HEK293T (cell line): ENCODE results near the gene PKD1L1.

Source experiments
- FOXM1 ChIP-seq: fragments of 450-650 bp; IDR thresholded peaks from 2 replicates; pipeline ENCODE4 v1.6.1; 2017; ENCODE audit warnings: mild to moderate bottlenecking, borderline replicate concordance
- SP1 ChIP-seq: fragments of 450-650 bp; IDR thresholded peaks from 2 replicates; pipeline ENCODE4 v1.6.1; 2017
- SUZ12 ChIP-seq: fragments of 450-650 bp; IDR thresholded peaks from 2 replicates; pipeline ENCODE4 v1.6.1; 2016; ENCODE audit warnings: mild to moderate bottlenecking
- ZNF384 ChIP-seq: fragments of 450-650 bp; IDR thresholded peaks from 2 replicates; pipeline ENCODE4 v1.6.1; 2016

DNA sequence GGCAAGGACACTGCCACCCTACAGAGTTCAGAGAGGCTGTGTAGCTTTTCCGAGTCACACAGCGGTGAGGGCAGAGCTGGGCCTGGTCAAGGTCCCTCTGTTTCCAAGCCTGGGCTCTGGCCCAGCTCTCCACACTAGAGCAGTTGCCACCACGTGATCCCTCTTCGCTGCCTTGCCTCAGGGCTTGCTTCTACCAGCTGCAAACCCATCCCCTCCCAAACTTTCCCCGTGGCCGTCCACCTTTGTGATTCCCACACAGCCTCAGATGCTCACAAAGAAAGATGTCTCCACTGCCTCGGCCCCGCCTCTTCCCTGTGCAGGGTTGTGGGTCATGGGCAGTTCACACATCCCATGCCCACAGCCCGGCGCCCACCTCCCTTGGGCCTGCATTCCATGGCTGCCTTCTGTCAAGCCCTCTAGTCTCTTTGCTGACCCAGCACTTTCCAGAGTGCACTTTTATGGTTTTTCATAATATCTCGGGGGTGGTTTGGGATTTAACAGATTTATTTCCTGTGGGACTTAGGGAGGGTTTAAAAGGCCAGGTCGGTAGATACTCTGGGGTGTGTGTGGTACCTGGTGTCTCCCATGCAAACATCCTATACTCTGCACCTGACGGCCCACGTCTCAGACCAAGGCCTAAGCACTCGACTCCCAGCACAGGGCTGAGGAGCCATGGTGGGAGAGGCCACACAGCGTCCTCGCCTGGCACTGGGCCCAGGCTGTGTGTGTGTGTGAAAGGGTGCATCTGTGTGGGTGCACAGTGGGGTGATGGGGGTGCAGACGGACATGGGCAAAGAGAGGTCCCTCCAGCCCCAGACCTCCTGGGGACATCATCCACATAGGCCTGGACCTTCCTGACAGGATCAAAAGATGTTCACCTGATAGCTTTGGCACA, 59.6 kb downstream of the PKD1L1 start:
- TF ChIP-seq ZNF384 (no peak), SP1 (no peak), SUZ12 (no peak), FOXM1 (no peak)
